ENCODE results near the gene CELF1.

DNA sequence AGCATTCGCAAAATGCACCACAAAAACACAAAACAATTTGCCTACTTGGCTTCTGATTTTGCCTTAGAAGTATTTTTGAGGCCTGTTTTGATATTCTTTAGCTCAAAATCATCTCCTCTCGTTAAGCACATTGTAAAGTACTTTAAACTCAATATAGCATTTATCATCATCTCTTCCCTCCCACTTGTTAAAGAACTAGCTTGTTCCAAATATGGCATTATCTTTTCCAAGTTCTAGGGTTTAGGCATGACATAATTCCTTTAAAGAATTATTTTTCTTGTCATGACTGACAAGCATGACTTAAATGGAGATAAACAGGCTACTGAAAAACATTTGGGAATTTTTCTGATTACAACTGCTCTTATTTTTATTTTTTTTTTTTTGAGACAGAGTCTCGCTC is 21.3 kb downstream of the CELF1 start:
- no peak for TF ChIP-seq POLR2A (IDR thresholded peaks at IDR 0.05; ENCODE audit: low read depth, low read length)
- TF ChIP-seq CEBPB (IDR thresholded peaks at IDR 0.05; ENCODE audit: low read depth, low read length), result no peak
- TF ChIP-seq, protein P1, sequence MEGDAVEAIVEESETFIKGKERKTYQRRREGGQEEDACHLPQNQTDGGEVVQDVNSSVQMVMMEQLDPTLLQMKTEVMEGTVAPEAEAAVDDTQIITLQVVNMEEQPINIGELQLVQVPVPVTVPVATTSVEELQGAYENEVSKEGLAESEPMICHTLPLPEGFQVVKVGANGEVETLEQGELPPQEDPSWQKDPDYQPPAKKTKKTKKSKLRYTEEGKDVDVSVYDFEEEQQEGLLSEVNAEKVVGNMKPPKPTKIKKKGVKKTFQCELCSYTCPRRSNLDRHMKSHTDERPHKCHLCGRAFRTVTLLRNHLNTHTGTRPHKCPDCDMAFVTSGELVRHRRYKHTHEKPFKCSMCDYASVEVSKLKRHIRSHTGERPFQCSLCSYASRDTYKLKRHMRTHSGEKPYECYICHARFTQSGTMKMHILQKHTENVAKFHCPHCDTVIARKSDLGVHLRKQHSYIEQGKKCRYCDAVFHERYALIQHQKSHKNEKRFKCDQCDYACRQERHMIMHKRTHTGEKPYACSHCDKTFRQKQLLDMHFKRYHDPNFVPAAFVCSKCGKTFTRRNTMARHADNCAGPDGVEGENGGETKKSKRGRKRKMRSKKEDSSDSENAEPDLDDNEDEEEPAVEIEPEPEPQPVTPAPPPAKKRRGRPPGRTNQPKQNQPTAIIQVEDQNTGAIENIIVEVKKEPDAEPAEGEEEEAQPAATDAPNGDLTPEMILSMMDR (conservative IDR thresholded peaks at IDR 0.05; ENCODE audit: low read depth, low read length), result no peak
- no peak for TF ChIP-seq RCOR1 (IDR thresholded peaks at IDR 0.05; ENCODE audit: insufficient replicate concordance, low read length)
- no peak for TF ChIP-seq RAD21 (IDR thresholded peaks at IDR 0.05; ENCODE audit: low read length)
- no peak for TF ChIP-seq BHLHE40 (IDR thresholded peaks at IDR 0.05; ENCODE audit: low read depth, low read length)
- TF ChIP-seq, protein P2, sequence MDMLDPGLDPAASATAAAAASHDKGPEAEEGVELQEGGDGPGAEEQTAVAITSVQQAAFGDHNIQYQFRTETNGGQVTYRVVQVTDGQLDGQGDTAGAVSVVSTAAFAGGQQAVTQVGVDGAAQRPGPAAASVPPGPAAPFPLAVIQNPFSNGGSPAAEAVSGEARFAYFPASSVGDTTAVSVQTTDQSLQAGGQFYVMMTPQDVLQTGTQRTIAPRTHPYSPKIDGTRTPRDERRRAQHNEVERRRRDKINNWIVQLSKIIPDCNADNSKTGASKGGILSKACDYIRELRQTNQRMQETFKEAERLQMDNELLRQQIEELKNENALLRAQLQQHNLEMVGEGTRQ (IDR thresholded peaks at IDR 0.05; ENCODE audit: low read depth, low read length), result no peak
- no peak for TF ChIP-seq MXI1 (IDR thresholded peaks at IDR 0.05; ENCODE audit: borderline replicate concordance, low read depth, low read length)
- TF ChIP-seq MAFK (IDR thresholded peaks at IDR 0.05; ENCODE audit: low read depth, low read length), result no peak
- no peak for TF ChIP-seq RFX5 (IDR thresholded peaks at IDR 0.05; ENCODE audit: low read depth, low read length)
- TF ChIP-seq MAZ (IDR thresholded peaks at IDR 0.05; ENCODE audit: borderline replicate concordance, low read depth, low read length), result no peak

Data from IMR-90 (cell line).